K562 (cell line): ENCODE data around the gene TOR1B. TPM values are rescaled to one million over a fixed set of nuclear protein-coding genes. Genes with fewer than 3 reads are reported as not detected.

ENCODE experiments used
- ARNT ChIP-seq, 2 experiments: fragments of 450-650 bp; IDR thresholded peaks; 2 replicates each; pipeline ENCODE4 v1.6.1; 2016; ENCODE audit warnings: mild to moderate bottlenecking in 1 of 2
- CBX2 ChIP-seq: fragments of 200-600 bp; sonication (generic); IDR thresholded peaks from one replicate; pipeline ENCODE4 v1.6.1; 2012; ENCODE audit warnings: mild to moderate bottlenecking, low read length, inconsistent platforms; ENCODE audit not compliant: insufficient read depth, poor library complexity, severe bottlenecking
- CEBPB ChIP-seq: fragments of 450-650 bp; IDR thresholded peaks from 2 replicates; pipeline ENCODE4 v1.6.1; 2016; ENCODE audit warnings: missing genetic modification characterization, missing compliant biosample characterization
- DPF2 ChIP-seq: fragments of 450-650 bp; IDR thresholded peaks from 2 replicates; pipeline ENCODE4 v1.6.1; 2016
- ELF1 ChIP-seq: fragments of 200-800 bp; sonication (Bioruptor generic); IDR thresholded peaks from 2 replicates; pipeline ENCODE4 v1.6.1; 2016; ENCODE audit warnings: missing genetic modification characterization, missing compliant biosample characterization
- ERF ChIP-seq: fragments of 450-650 bp; formaldehyde crosslinking; IDR thresholded peaks from 2 replicates; pipeline ENCODE4 v1.4.0; 2020; ENCODE audit warnings: mild to moderate bottlenecking, mixed read lengths
- MECOM ChIP-seq: fragments of 250-450 bp; sonication (Bioruptor Pico); IDR thresholded peaks from 2 replicates; pipeline ENCODE4 v1.8.0; 2022; ENCODE audit warnings: inconsistent platforms
- NRF1 ChIP-seq, 2 experiments: fragments of 450-650 bp; IDR thresholded peaks in 1 of 2; conservative IDR thresholded peaks in 1 of 2; 2 replicates each; pipeline ENCODE4 v1.6.1; 2014; ENCODE audit warnings: mild to moderate bottlenecking in 2 of 2
- POLR3A ChIP-seq: IDR thresholded peaks from 2 replicates; pipeline ENCODE4 v1.6.1; 2011; ENCODE audit warnings: borderline replicate concordance, mild to moderate bottlenecking, moderate library complexity; ENCODE audit not compliant: insufficient read length, insufficient read depth; ENCODE audit errors: extremely low read depth
- PRPF4 ChIP-seq: fragments of 200-400 bp; formaldehyde crosslinking; IDR thresholded peaks from one replicate; pipeline ENCODE4 v1.6.1; 2017; ENCODE audit warnings: low read length, low read depth, mild to moderate bottlenecking; ENCODE audit not compliant: insufficient read depth, poor library complexity, severe bottlenecking
- PURB ChIP-seq: sonication (generic); formaldehyde crosslinking; IDR thresholded peaks from 2 replicates; pipeline ENCODE4 v1.9.0; 2021; ENCODE audit warnings: low read depth, mild to moderate bottlenecking, missing genetic modification reagents
- RBM14 ChIP-seq: fragments of 200-400 bp; formaldehyde crosslinking; IDR thresholded peaks from 2 replicates; pipeline ENCODE4 v1.6.1; 2018; ENCODE audit warnings: low read depth, mild to moderate bottlenecking, low read length, moderate library complexity, borderline replicate concordance; ENCODE audit not compliant: insufficient read depth
- TCF7L2 ChIP-seq: fragments of 150-350 bp; IDR thresholded peaks from 2 replicates; pipeline ENCODE4 v1.6.1; 2016; ENCODE audit warnings: low read depth, mild to moderate bottlenecking, low read length, moderate library complexity
- ZNF12 ChIP-seq: sonication (generic); formaldehyde crosslinking; IDR thresholded peaks from 2 replicates; pipeline ENCODE4 v1.4.0; 2020; ENCODE audit warnings: mild to moderate bottlenecking, missing genetic modification reagents
- ZNF197 ChIP-seq: fragments of 200-800 bp; sonication (Bioruptor generic); IDR thresholded peaks from 2 replicates; pipeline ENCODE4 v1.6.1; 2016; ENCODE audit warnings: low read depth, missing genetic modification characterization, missing compliant biosample characterization
- ZNF232 ChIP-seq: sonication (generic); formaldehyde crosslinking; IDR thresholded peaks from 2 replicates; pipeline ENCODE4 v1.8.0; 2022; ENCODE audit warnings: mild to moderate bottlenecking, missing genetic modification reagents
- ZNF696 ChIP-seq: fragments of 250-450 bp; sonication (Bioruptor Pico); conservative IDR thresholded peaks from 2 replicates; pipeline ENCODE4 v1.4.0; 2020; ENCODE audit warnings: mild to moderate bottlenecking, moderate library complexity
- ZNF830 ChIP-seq: fragments of 250-450 bp; sonication (Bioruptor Pico); IDR thresholded peaks from 2 replicates; pipeline ENCODE4 v1.5.0; 2021; ENCODE audit warnings: mild to moderate bottlenecking
- polyA plus RNA-seq, 8 experiments: library from polyadenylated mRNA; depleted of rRNA in 4 of 8; stranded (reverse) in 5 of 8; unstranded in 3 of 8; fragments of >200 nt; fragmentation: Nextera tagmentation in 2 of 8; fragmentation: Illumina TruSeq in 1 of 8; extraction: Ambion mirVana in 2 of 8; extraction: Trizol in 1 of 8; gene quantifications; 2 replicates each; pipeline versions ENCODE4 v1.2.1 to v1.2.3, GENCODE V29; 2011 to 2014; ENCODE audit warnings: inconsistent platforms in 1 of 8, missing spikeins in 1 of 8
- total RNA-seq, 7 experiments: library from RNA; depleted of rRNA in 6 of 7; stranded (reverse); fragments of >200 nt in 6 of 7; fragmentation: Illumina TruSeq in 2 of 7; extraction: Trizol in 2 of 7; gene quantifications; 2 replicates each; pipeline versions ENCODE4 v1.2.1 to v1.2.3, GENCODE V29; 2011 to 2021; ENCODE audit warnings: low replicate concordance in 1 of 7
- TF ChIP-seq, protein P1 (sequence below): fragments of 450-650 bp; conservative IDR thresholded peaks from 2 replicates; pipeline ENCODE4 v1.6.1; 2016; ENCODE audit warnings: missing genetic modification characterization, low read depth, mild to moderate bottlenecking, missing compliant biosample characterization, moderate library complexity
- TF ChIP-seq, protein P2 (sequence below): fragments of 250-450 bp; sonication (Bioruptor Pico); IDR thresholded peaks from 2 replicates; pipeline ENCODE4 v1.9.0; 2021; ENCODE audit warnings: mild to moderate bottlenecking, inconsistent platforms
- TF ChIP-seq, protein P3 (sequence below), 2 experiments: fragments of 450-650 bp; IDR thresholded peaks; 2 replicates each; pipeline ENCODE4 v1.6.1; 2016
- TF ChIP-seq, protein P4 (sequence below): fragments of 250-450 bp; sonication (Bioruptor Pico); IDR thresholded peaks from 2 replicates; pipeline ENCODE4 v1.5.0; 2020; ENCODE audit warnings: mild to moderate bottlenecking

Gene TOR1B
- total and polyA plus RNA-seq, 9 of the 15 experiments (the other 6 are each of a cell fraction or from before 2014, with no cell fraction given) = 4.2 to 36.5 (median 24.6) TPM

DNA sequence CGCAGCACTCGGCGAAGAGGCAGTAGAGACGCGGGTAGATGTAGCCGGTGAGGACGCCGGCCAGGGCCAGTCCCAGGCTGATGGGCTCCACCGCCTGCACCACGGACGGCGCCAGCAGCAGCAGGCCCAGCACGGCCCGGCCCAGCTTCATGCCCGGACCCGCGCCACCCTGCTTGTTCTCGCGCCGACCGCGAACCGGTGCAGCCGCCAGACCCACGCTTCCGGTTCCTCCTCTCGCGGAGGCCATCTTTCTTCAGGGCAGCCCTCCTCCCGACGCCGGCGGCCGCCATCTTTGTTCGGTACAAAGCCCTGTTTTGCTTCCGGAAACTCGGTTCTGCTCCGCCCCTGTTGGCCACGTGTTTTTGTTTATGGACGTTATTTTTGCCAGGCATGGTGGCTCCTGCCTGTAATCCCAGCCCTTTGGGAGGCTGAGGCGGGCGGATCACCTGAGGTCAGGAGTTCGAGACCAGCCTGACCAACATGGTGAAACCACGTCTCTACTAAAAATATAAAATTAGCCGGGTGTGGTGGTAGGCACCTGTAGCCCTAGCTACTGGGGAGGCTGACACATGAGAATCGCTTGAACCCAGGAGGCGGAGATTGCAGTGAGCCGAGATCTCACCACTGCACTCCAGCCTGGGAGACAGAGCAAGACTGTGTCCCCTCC is 21.1 kb downstream of the TOR1B start, which contains the start of gene TOR1A (continued):
- TF ChIP-seq ZNF232 (CRISPR knock-in tag) (peak; percentile 78), ARNT (IDR thresholded peaks at IDR 0.05) (peak in 1 of 2 experiments; percentile 90; a peak in 2 of 4 replicates), CEBPB (tag) (peak; percentile 66), RBM14 (no peak), CBX2 (no peak), ERF (CRISPR knock-in tag) (peak; percentile 95), MECOM (CRISPR knock-in tag) (no peak), ZNF197 (CRISPR knock-in tag) (peak; percentile 99), ZNF830 (peak; percentile 87; the same call in 1 of the 2 replicates), PURB (CRISPR knock-in tag) (no peak), NRF1 (conservative IDR thresholded peaks at IDR 0.05 in 1 of 2, IDR thresholded peaks at IDR 0.05 in 1 of 2) (peak; percentile 64 to 71), ZNF12 (CRISPR knock-in tag) (0 out of 2 replicates have a peak, but pooled peaks have one; percentile 71), DPF2 (peak; percentile 65; the same call in 1 of the 2 replicates), POLR3A (peak; percentile 34), TCF7L2 (no peak), PRPF4 (no peak), ELF1 (tag) (peak; percentile 99), ZNF696 (CRISPR knock-in tag) (no peak)
- TF ChIP-seq, protein P1, sequence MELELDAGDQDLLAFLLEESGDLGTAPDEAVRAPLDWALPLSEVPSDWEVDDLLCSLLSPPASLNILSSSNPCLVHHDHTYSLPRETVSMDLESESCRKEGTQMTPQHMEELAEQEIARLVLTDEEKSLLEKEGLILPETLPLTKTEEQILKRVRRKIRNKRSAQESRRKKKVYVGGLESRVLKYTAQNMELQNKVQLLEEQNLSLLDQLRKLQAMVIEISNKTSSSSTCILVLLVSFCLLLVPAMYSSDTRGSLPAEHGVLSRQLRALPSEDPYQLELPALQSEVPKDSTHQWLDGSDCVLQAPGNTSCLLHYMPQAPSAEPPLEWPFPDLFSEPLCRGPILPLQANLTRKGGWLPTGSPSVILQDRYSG (tag) = peak; percentile 90
- TF ChIP-seq, protein P2, sequence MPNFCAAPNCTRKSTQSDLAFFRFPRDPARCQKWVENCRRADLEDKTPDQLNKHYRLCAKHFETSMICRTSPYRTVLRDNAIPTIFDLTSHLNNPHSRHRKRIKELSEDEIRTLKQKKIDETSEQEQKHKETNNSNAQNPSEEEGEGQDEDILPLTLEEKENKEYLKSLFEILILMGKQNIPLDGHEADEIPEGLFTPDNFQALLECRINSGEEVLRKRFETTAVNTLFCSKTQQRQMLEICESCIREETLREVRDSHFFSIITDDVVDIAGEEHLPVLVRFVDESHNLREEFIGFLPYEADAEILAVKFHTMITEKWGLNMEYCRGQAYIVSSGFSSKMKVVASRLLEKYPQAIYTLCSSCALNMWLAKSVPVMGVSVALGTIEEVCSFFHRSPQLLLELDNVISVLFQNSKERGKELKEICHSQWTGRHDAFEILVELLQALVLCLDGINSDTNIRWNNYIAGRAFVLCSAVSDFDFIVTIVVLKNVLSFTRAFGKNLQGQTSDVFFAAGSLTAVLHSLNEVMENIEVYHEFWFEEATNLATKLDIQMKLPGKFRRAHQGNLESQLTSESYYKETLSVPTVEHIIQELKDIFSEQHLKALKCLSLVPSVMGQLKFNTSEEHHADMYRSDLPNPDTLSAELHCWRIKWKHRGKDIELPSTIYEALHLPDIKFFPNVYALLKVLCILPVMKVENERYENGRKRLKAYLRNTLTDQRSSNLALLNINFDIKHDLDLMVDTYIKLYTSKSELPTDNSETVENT (CRISPR knock-in tag) = peak; percentile 96
- TF ChIP-seq, protein P3, sequence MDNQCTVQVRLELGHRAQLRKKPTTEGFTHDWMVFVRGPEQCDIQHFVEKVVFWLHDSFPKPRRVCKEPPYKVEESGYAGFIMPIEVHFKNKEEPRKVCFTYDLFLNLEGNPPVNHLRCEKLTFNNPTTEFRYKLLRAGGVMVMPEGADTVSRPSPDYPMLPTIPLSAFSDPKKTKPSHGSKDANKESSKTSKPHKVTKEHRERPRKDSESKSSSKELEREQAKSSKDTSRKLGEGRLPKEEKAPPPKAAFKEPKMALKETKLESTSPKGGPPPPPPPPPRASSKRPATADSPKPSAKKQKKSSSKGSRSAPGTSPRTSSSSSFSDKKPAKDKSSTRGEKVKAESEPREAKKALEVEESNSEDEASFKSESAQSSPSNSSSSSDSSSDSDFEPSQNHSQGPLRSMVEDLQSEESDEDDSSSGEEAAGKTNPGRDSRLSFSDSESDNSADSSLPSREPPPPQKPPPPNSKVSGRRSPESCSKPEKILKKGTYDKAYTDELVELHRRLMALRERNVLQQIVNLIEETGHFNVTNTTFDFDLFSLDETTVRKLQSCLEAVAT (IDR thresholded peaks at IDR 0.05) = no peak
- TF ChIP-seq, protein P4, sequence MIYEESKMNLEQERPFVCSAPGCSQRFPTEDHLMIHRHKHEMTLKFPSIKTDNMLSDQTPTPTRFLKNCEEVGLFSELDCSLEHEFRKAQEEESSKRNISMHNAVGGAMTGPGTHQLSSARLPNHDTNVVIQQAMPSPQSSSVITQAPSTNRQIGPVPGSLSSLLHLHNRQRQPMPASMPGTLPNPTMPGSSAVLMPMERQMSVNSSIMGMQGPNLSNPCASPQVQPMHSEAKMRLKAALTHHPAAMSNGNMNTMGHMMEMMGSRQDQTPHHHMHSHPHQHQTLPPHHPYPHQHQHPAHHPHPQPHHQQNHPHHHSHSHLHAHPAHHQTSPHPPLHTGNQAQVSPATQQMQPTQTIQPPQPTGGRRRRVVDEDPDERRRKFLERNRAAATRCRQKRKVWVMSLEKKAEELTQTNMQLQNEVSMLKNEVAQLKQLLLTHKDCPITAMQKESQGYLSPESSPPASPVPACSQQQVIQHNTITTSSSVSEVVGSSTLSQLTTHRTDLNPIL = no peak
